GM21786 (cell line): Measurements from ENCODE around the gene TNF.
A peak's percentile ranks its signal among the peaks of the same experiment; 100 is the strongest.
"Not testable (repeated sequence)": the region's sequence is repeated elsewhere in the genome, so short reads cannot be mapped to it uniquely, and the experiment has no call there.

ENCODE experiments used
- ATAC-seq: cut with Tn5 transposase; IDR thresholded peaks from one replicate; pipeline ENCODE4 v1.9.1; 2021; ENCODE audit not compliant: unreplicated experiment

The TNF gene

GRCh38 chr6:31587791-31588777, 12.7 kb downstream of the TNF start:
- no peak for ATAC-seq

DNA sequence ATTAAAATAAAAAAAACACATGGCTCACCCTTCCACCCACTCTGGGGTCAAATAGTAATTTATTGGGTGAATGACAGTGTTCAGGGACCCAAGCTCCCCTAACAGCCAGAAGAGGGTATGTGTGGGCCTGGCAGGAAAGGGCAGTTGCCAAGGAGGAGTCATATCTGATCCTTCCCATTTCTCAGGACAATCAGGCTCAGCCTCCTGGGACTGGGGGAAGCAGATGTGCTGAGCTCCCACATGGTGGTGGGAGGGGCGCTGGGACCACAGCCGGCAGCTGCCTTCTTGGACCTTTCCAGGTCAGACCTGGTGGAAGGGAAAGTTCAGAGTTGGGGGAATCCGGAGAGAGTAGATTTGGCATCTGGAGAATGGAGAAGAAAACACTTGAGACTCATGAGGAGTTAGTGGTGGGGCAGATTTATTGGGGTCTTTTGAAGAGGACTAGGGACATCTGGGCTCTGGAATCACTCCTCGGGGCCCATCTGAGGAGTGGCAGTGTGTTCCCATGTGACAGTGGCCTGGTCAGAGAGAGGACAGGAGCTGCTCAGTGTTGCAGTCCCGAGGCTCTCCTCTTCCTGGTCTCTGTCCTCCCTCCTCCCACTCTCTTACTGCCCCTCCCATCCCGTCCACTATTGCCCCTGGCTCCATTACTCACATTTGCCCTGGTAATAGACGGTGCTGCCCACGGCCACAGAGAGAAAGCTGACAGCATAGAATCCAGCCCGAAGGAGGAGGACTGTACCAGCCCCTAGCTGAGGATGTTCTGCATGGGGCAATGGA, 13.7 kb downstream of the TNF start:
- no peak for ATAC-seq

DNA sequence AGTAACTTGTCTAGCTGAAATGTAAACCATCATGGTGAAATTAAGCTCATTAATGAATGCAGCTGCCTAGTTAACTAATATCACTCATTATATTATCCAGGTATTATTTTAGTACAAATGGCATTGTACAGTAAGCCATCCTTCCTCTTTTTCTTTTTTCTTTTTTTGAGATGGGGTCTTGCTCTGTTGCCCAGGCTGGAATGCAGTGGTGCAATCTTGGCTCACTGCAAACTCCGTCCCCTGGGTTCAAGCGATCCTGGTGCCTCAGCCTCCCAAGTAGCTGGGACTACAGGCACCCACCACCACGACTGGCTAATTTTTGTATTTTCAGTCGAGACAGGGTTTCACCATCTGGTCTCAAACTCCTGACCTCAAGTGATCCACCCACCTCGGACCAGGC, 15.3 kb downstream of the TNF start:
- ATAC-seq = not testable (repeated sequence)

- no peak for ATAC-seq
Observed at GRCh38 chr6:31592396-31592771, 17.0 kb downstream of the TNF start.

- no peak for ATAC-seq
Observed at GRCh38 chr6:31597006-31597405, 21.6 kb downstream of the TNF start.

DNA sequence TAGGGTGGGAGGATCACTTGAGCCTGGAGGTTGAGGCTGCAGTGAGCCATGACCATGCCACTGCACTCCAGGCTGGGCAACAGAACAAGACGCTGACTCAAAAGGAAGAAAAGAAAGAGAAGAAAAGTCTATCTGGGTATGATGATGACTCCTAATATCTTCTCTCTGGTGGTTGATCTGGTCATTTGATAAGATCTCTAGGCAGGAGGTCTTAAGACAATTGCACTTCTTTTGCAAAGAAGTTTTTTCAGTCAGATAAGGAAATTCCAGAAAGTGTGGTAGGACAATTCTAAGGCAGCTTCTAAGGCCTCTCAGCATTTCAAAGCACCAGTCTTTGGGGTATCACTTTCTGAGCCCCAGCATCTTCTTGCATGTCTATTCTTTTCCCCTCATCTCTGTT, 32.0 kb downstream of the TNF start:
- ATAC-seq = no peak

- ATAC-seq = no peak
Observed at GRCh38 chr6:31609519-31610406, 34.4 kb downstream of the TNF start.

- no peak for ATAC-seq
Observed at GRCh38 chr6:31610968-31611367, 35.6 kb downstream of the TNF start.

DNA sequence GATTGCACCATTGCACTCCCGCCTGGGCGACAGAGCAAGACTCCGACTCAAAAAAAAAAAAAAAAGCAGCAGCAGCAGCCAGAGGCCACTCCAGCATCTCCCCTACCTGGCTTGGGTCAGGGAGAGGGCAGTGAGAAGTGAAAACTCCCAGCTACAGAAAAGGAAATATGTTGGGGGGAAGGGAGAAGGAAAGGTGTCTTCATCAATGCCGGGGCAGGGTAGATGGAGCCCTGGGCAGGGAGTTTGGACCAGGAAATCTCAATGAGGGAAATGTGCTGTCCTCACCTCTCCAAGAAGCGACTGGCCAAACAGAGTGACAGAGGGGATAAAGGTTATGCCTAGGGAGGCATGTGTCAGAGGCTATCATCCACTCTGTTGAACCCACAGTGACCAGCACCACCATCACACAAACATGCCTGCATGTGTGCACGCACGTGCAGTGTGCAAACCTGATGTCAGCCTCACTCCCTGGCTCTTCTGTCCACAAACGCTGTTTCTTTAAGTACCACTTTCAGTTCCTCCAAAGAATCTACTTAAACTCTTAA, 38.8 kb downstream of the TNF start:
- no peak for ATAC-seq

DNA sequence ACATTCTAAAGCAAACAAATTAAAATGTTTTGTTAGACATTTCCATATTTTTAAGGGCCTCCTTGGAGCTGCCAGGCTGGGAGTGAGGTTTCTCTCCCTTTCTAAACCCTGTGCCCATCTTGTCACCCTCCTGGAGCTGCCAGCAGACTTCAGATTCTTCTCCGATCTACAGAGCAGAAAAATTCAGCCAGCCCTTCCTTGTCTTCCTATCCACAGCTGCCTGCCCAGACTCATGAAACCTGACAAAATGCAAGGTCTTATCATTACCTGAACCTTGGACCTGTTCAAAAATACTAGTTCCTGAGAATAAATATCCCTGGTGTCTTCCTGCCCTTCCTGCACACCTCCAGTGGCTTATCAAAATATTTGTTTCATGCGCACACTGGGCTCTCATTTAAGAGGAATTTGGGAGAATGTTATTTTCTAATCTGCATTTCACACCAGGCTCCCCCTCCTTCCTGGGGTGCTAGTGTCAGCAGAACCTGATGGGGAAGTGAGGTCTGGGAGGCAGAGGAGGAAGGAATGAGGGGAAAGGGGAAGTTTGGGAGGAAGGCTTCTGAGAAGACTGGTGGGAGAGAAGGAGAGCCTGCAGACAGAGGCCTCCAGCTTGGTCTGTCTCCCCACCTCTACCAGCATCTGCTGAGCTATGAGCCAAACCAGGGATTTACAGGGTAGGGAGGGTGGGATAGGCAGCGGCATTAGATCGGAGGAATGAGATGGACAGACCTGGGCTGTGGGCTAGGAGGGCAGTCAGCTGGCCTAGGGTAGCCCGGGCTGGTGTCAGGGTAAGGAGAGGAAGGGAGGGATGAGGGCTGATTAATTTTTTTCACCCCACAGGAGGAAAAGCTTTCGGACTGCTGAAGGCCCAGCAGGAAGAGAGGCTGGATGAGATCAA, 39.6 kb downstream of the TNF start, which contains the start of gene AIF1:
AIF1 (plus strand) TSS at position 551 of the 895 bp plus-strand sequence; CDS start at position 647, 96 bp downstream.
- ATAC-seq = no peak

DNA sequence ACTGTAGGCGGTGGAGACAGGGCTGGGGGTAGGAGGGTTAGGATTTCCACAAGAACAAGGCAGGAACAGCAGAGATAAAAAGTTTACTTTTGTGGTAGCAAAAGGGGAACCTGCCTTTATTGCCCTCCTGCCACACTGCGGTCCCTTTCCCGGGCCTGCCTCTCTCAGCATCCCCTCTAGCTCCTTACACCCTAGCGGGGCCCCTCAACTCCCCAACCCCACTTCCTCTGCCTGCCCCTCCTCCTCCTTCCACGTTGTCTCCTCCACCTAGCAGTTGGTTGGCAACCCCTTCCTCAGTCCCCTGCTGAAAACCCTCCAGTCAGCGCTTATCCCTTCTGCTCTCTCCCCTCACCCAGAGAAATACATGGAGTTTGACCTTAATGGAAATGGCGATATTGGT, 40.4 kb downstream of the TNF start:
- no peak for ATAC-seq

DNA sequence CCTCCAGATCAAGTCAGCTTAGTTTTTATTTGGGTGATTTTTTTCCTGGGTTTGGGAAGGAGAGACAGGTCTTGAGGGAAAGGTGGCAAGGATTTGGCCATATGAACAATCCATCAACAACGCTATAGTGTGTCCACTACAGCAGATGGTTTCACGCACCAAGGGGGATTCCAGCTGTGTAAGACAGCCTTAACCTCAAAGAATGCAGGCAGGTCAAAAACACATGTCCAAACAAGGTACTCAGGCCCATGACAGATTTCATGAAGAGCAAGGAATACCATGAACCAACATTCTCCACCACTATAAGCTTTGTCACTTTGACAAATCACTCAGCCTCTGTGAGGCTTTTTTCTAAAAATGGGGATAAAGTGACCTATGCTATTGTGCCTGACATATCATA, 41.6 kb downstream of the TNF start:
- ATAC-seq = no peak

- peak; percentile 82 for ATAC-seq
Observed at GRCh38 chr6:31619805-31620585, 44.6 kb downstream of the TNF start.

- ATAC-seq = peak; percentile 22
Observed at GRCh38 chr6:31620586-31621319, 45.4 kb downstream of the TNF start, which contains the start of gene PRRC2A. PRRC2A (plus strand) TSS chr6:31620715; CDS start chr6:31622790, 2,075 bp downstream.

- ATAC-seq = no peak
Observed at GRCh38 chr6:31621320-31621939, 46.1 kb downstream of the TNF start.

DNA sequence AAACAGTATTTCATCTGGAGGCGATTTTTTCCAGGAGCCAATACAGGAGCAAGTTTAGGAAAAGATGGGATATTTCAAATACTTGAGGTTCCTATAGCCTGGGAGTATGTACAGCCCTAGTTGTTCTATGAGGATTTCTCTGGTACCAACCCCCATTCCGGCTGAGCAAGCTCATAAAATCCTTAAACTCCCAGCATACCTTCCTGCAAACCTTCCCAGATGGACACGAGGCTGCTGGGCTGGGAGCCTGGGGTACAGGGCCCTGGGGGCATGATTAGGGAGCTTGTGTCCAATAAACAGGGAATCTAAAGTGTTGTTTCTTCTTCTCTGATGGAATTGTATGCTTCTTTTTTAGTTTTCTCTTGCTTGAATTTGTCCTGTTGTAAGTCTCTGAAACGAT, 46.6 kb downstream of the TNF start:
- no peak for ATAC-seq

GRCh38 chr6:31622684-31623091, 47.3 kb downstream of the TNF start:
- ATAC-seq = no peak

DNA sequence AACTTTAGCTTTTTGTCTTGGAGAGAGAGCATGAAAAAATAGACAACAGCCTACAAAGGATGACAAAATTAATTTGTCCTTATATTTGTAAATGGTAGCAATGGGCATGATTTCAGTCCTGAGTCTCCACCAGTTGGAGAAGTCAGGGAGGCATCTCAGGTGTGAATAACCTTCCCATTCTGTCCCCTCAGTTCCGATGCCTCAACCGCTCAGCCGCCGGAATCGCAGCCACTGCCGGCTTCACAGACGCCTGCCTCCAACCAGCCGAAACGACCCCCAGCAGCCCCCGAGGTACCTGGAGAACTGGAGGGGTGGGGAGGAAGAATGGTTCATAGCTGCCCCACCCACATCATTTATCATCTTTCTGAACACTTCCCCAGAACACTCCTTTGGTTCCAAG, 48.7 kb downstream of the TNF start:
- no peak for ATAC-seq
